T-helper 1 cell treated with Interleukin-12 subunit alpha and Interleukin-12 subunit beta and Interleukin-4 antibody, amounts not matched to agents 30 ng/mL and 1 ng/mL, for 36 hours (primary cell): ENCODE data around the gene ATP6V0D1. TPM values are rescaled to one million over a fixed set of nuclear protein-coding genes. Genes with fewer than 3 reads are reported as not detected.

Experiments used
- intact Hi-C: fragments of 100-400 bp; cut with micrococcal nuclease; formaldehyde crosslinking; loops from one replicate; pipeline ENCODE4 v1.15.1; 2024
- total RNA-seq: library from RNA; stranded (reverse); gene quantifications from 2 replicates; pipeline ENCODE4 v1.2.3, GENCODE V29; 2022

ATP6V0D1 gene
- total RNA-seq, 1 donor from 2014 or later = 70.7 TPM

DNA sequence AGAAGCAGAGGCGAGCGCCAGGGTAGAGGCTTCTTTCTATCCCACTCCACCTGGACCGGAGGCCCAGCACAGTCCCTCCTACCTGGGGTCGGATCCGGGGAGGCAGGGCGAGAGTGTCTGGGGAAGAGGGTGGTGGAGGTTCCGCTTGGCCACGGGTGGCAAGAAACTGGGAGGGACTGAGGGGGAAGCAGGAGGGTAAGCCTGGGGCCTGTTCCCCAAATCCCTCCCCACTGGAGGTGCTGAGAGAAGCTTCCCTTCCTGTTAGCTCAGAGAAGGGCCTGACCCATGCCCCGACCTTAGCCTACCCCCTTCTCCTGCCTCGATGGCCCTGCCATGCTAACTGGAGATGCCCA, 85.9 kb downstream of the ATP6V0D1 start:
- intact Hi-C loops = loop anchor here (5.0 kb wide), 1 partner anchor 203 kb away; the partner anchor contains the start of genes E2F4 and EXOC3L1

- intact Hi-C loops = loop anchor here (5.0 kb wide), 1 partner anchor 202 kb away; the partner anchor contains the start of genes E2F4 and EXOC3L1
These were observed 86.5 kb downstream of the ATP6V0D1 start for GRCh38 chr16:67394155-67395104.

DNA sequence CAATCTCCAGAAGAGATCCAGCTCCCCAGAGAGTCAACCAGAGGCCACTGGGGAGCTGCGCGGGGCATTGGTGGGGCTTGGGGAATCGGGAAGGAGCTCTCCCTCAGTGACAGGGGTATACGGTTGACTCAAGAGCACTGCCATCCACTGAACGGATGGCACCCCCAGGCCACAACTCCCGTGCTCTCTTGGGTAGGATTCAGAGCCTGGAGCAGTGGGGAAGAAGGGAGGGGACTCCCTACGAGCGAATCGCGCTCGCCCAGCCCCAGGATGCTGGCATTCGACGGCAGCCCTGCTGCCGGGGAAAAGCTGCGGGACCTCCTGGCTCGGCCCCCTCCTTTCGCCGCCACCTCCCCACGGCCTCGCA, 87.2 kb downstream of the ATP6V0D1 start:
- intact Hi-C loops = loop anchor here (1.0 kb wide), 1 partner anchor 114 kb away; the partner anchor contains the start of gene PLEKHG4

DNA sequence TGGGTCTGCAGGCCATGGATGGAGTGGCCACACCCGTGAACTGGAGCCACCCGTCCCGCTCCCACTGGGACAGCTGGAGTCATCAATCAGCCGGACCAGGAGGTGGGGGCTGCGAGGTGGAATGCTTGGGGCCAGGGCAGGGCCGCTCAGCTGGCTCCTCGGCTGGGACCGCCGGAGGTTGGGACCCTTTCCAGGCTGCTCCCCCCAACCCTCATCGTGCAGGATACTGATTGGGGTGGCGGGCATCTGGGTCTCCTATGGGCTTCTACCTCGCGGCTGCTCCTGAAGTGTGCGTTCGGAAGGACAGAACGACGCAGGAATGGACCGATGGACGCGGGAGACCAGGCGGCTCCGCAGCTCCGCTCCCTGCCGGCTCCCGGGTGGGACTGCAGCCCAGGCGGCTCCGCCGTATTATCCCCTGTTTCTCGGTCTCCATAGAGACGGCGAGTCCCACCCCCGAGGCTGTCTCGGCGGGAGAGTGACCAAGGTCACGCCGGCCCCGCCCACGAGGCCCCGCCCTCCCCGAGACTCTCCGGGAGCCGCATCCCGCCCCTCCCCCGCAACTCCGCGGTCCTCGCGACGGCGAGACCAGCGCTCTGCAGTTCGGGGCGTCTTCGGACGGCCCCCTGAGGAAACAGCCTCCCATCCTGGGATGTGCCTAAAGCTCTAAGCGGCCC, 87.7 kb downstream of the ATP6V0D1 start, which contains the start of gene TPPP3:
TSS of gene TPPP3 (minus strand) at position 388 of the 677 bp plus-strand sequence. CDS start 2,387 bp downstream, outside the sequence.
- intact Hi-C loops = loop anchor here (1.0 kb wide), 1 partner anchor 114 kb away; the partner anchor contains the start of gene PLEKHG4

GRCh38 chr16:67392301-67393059, 88.5 kb downstream of the ATP6V0D1 start:
- intact Hi-C loops = loop anchor here (1.0 kb wide), 1 partner anchor 113 kb away; the partner anchor contains the start of gene PLEKHG4

- intact Hi-C loops = no loop called here
These were observed 89.3 kb downstream of the ATP6V0D1 start for GRCh38 chr16:67391424-67392300.

DNA sequence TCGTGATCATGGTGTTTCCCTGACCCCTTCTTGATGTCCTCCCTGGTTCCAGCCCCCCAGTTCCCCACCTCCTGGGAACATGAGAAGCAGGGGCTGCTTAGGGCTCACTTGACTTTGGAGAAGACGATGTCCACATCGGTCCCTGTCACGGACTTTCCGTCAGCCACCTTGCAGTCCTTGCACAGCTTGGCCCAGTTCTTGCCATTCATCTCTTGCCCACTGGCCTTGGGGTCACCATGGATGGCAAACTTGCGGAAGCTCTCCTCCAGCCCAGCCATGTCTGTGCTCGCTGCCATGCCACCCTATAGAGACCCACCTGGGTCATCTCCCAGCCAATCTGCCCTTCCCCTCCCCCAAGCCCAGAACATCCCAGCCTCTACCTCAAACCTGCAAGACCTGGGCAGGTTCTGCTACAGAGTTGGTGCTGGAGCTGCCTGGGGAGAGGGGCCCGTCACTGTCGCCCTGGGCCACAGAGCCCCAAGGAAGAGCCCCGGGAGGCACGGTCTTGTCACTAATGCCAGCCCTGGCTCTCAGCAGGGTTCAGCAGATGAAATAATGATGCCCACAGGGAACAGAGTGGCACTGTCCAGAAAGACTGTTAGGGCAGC, 90.0 kb downstream of the ATP6V0D1 start:
- intact Hi-C loops = no loop called here

DNA sequence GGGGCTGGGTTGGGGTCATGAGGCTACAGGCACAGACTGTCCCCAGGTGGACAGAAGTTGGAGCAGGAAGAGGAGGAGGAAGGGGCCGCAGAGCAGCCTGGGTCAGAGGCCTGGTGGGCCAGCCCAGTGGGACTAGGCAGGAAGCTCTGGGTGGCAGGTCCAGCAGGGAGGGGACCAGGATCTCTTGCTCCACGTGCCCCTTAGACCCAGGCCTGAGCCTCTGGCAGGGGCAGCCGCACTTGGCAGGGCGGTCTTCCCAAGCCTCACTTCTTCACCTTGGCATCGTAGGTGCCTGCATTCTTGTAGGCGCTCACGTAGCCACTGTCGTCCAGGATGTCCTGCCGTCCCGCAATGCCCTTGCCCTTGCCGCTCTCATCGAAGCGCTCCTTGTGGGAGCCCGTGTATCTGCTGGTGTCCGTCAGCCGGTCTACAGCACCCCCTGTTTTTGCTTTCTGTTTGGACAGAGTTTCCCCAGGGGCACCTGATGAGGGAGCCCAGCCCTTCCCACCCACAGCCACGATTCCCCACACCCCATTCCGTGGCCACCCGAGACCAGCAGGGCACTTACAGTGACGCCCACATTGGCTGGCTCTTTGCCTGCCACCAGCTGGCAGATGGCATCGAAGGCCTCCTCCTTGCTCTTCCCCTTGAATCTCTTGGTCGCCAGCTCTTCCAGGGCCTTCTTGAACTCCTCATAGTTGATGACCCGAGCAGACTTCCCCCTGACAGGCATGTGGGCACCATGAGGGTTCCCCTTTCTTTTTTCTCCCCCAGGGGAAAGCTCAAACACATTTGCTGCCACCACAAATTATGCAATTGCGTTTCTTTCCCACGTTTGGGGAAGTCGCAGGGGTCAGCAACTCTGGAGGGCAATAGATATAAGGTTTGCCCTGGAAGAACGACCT, 90.8 kb downstream of the ATP6V0D1 start:
- intact Hi-C loops = no loop called here

DNA sequence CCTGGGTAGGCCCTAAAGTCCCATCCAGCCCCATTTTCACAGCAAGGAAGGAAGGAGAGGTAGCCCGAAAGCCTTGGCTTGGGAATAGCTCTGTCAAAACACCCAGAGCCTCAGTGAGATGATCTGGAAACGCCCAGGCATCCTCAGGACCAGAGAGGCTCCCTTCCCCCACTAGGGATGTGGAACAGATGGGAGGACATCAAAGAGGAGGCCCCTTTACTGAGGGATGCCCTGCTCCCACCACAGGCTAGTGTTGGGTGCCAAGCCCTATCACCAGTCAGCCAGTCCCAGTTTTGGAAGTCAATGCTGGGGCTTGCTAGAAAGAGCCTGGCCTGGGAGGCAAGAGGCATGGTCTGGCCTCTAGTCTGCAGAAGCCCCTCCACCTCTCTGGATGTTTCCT, 92.4 kb downstream of the ATP6V0D1 start:
- intact Hi-C loops = no loop called here

DNA sequence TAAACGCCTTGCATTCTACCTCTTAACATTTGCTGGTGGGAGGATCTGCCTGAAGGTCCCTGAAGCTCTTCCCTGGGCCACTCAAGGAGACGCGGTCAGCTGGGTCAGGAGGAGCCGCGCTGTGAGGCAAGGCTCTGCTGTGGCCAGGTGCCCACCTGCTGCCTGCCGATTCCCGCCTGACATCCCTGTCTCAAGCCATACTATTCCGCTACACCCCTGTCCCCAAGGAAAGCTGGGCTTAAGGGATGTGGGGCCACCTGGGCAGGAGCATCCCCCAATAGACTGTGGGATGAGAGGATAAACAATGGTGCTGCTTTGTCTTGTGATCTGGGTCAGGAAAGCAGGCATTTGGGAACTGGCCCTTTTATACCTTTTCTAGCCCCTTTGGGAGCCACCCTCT, 92.8 kb downstream of the ATP6V0D1 start:
- intact Hi-C loops = no loop called here

Other genes starting within 250 kb of the ATP6V0D1 start
- gene FHOD1, start 233.7 kb downstream of the ATP6V0D1 start, total RNA-seq = 104 and 106 TPM in 2 replicates
- gene SLC9A5, start 232.2 kb downstream of the ATP6V0D1 start, total RNA-seq = 3.5 and 3.7 TPM in 2 replicates
- 23.0 and 25.4 TPM in 2 replicates for gene PLEKHG4, start 201.6 kb downstream of the ATP6V0D1 start, total RNA-seq
- gene KCTD19, start 154.4 kb downstream of the ATP6V0D1 start, total RNA-seq = 0.10 TPM in 1 of 2 replicates, not detected in the other
- gene LRRC36, start 154.3 kb downstream of the ATP6V0D1 start, total RNA-seq = 0.51 TPM in 1 of 2 replicates, not detected in the other
- gene TPPP3, start 87.7 kb downstream of the ATP6V0D1 start, total RNA-seq = not detected in 2 replicates
- 0.15 and 0.42 TPM in 2 replicates for gene ZDHHC1, start 64.7 kb downstream of the ATP6V0D1 start, total RNA-seq
- gene HSD11B2, start 50.0 kb downstream of the ATP6V0D1 start, total RNA-seq = 0.29 TPM in 1 of 2 replicates, not detected in the other
- gene AGRP, start 2.4 kb upstream of the ATP6V0D1 start, total RNA-seq = not detected in 2 replicates
- gene RIPOR1, start 47.7 kb upstream of the ATP6V0D1 start, total RNA-seq = 47.9 and 52.6 TPM in 2 replicates
- gene CTCF, start 81.4 kb upstream of the ATP6V0D1 start, total RNA-seq = 75.3 and 79.3 TPM in 2 replicates
- gene CARMIL2, start 164.0 kb upstream of the ATP6V0D1 start, total RNA-seq = 206 and 225 TPM in 2 replicates
- 39.9 and 42.8 TPM in 2 replicates for gene ACD, start 179.1 kb upstream of the ATP6V0D1 start, total RNA-seq
- gene PARD6A, start 179.8 kb upstream of the ATP6V0D1 start, total RNA-seq = 10.2 and 11.1 TPM in 2 replicates
- gene ENKD1, start 185.6 kb upstream of the ATP6V0D1 start, total RNA-seq = 8.5 and 9.0 TPM in 2 replicates
- gene C16orf86, start 185.7 kb upstream of the ATP6V0D1 start, total RNA-seq = 1.9 and 3.2 TPM in 2 replicates
- 13.4 and 15.2 TPM in 2 replicates for gene GFOD2, start 238.2 kb upstream of the ATP6V0D1 start, total RNA-seq